ENCODE data around the gene OBP2B. TPM values are rescaled to one million over a fixed set of nuclear protein-coding genes. Genes with fewer than 3 reads are reported as not detected.
"Not testable (repeated sequence)": the region's sequence is repeated elsewhere in the genome, so short reads cannot be mapped to it uniquely, and the experiment has no call there.

Gene OBP2B
- total RNA-seq, 1 experiment from 2014 or later, result not detected

- intact Hi-C loops (cut with micrococcal nuclease), result no loop called here
- H3K4me1 Mint-ChIP-seq (ENCODE audit: insufficient read depth, unreplicated experiment), result no peaks in the 10 kb centered on the region
- no peak for TF ChIP-seq CTCF (IDR thresholded peaks at IDR 0.05; ENCODE audit: unreplicated experiment)
- H3K36me3 Mint-ChIP-seq (ENCODE audit: insufficient read depth, unreplicated experiment), result no peaks in the 10 kb centered on the region
- no peaks in the 10 kb centered on the region for H3K9me3 Mint-ChIP-seq (ENCODE audit: unreplicated experiment)
- no TSS peak for BruUV-seq (replicated peaks)
- H3K4me3 Mint-ChIP-seq (ENCODE audit: unreplicated experiment), result no peak overlapping the region
- POLR2A ChIA-PET, result no interaction called here
- CTCF ChIA-PET, result interaction anchor here (0.7 kb wide), 1 partner anchor 308 kb away, joined by 3 read pairs; no protein-coding TSS in a partner anchor
- no peak for DNase-seq (ENCODE audit: unreplicated experiment)
- H3K27ac Mint-ChIP-seq (ENCODE audit: low read depth, unreplicated experiment), result no peak overlapping the region
- H3K27me3 Mint-ChIP-seq (ENCODE audit: insufficient read depth, unreplicated experiment), result peaks cover 27% of the 10 kb centered on the region
Observed at GRCh38 chr9:133230093-133230492, 21.0 kb upstream of the OBP2B start.

- intact Hi-C loops (cut with micrococcal nuclease), result not testable (repeated sequence)
Observed at GRCh38 chr9:133228474-133229193, 19.6 kb upstream of the OBP2B start.

GRCh38 chr9:133227996-133228395, 18.9 kb upstream of the OBP2B start:
- H3K36me3 Mint-ChIP-seq (ENCODE audit: insufficient read depth, unreplicated experiment); BruUV-seq (replicated peaks); H3K9me3 Mint-ChIP-seq (ENCODE audit: unreplicated experiment); H3K4me1 Mint-ChIP-seq (ENCODE audit: insufficient read depth, unreplicated experiment); H3K4me3 Mint-ChIP-seq (ENCODE audit: unreplicated experiment); H3K27ac Mint-ChIP-seq (ENCODE audit: low read depth, unreplicated experiment); intact Hi-C loops (cut with micrococcal nuclease); DNase-seq (ENCODE audit: unreplicated experiment); CTCF ChIA-PET; POLR2A ChIA-PET: not testable (repeated sequence)
- peaks cover 27% of the 10 kb centered on the region for H3K27me3 Mint-ChIP-seq (ENCODE audit: insufficient read depth, unreplicated experiment)

More at GRCh38 chr9:133228474-133229193, 19.6 kb upstream of the OBP2B start:
- BruUV-seq (replicated peaks); H3K36me3 Mint-ChIP-seq (ENCODE audit: insufficient read depth, unreplicated experiment); H3K4me1 Mint-ChIP-seq (ENCODE audit: insufficient read depth, unreplicated experiment); DNase-seq (ENCODE audit: unreplicated experiment); H3K9me3 Mint-ChIP-seq (ENCODE audit: unreplicated experiment); POLR2A ChIA-PET; H3K27ac Mint-ChIP-seq (ENCODE audit: low read depth, unreplicated experiment); H3K4me3 Mint-ChIP-seq (ENCODE audit: unreplicated experiment): not testable (repeated sequence)
- CTCF ChIA-PET, result interaction anchor here (0.6 kb wide), 1 partner anchor 390 kb away, joined by 3 read pairs; no protein-coding TSS in a partner anchor
- peaks cover 27% of the 10 kb centered on the region for H3K27me3 Mint-ChIP-seq (ENCODE audit: insufficient read depth, unreplicated experiment)

- no TSS peak for BruUV-seq (replicated peaks)
- Mint-ChIP-seq H3K36me3 (ENCODE audit: insufficient read depth, unreplicated experiment) (no peaks in the 10 kb centered on the region), H3K9me3 (ENCODE audit: unreplicated experiment) (no peaks in the 10 kb centered on the region), H3K27ac (ENCODE audit: low read depth, unreplicated experiment) (no peak overlapping the region), H3K4me1 (ENCODE audit: insufficient read depth, unreplicated experiment) (no peaks in the 10 kb centered on the region), H3K4me3 (ENCODE audit: unreplicated experiment) (no peak overlapping the region), H3K27me3 (ENCODE audit: insufficient read depth, unreplicated experiment) (peaks cover 27% of the 10 kb centered on the region)
- no peak for TF ChIP-seq CTCF (IDR thresholded peaks at IDR 0.05; ENCODE audit: unreplicated experiment)
- DNase-seq (ENCODE audit: unreplicated experiment), result no peak
- ChIA-PET CTCF (no interaction called here), POLR2A (interaction anchor here (0.6 kb wide), 2 partner anchors 25 to 198 kb away, joined by 3 read pairs; no protein-coding TSS in a partner anchor)
- intact Hi-C loops (cut with micrococcal nuclease), result no loop called here
Observed at GRCh38 chr9:133227242-133227860, 18.3 kb upstream of the OBP2B start.

Data from MCF 10A (cell line).